ENCODE results near the gene PPP3CA.

- TF ChIP-seq CTCF (conservative IDR thresholded peaks at IDR 0.05; ENCODE audit: low read depth, low read length) (peak; percentile 48), EZH2phosphoT487 (IDR thresholded peaks at IDR 0.05; ENCODE audit: borderline replicate concordance, low read length) (no peak), EZH2 (IDR thresholded peaks at IDR 0.05; ENCODE audit: low read length, unreplicated experiment) (no peak)
These were observed 260.3 kb downstream of the PPP3CA start for GRCh38 chr4:101086801-101087586.
